Chondrocyte (in vitro differentiated cells): ENCODE measurements around the gene TMEM184C. TPM values are rescaled to one million over a fixed set of nuclear protein-coding genes. Genes with fewer than 3 reads are reported as not detected.

Experiments used
- DNase-seq: peaks from one replicate; pipeline ENCODE4 v3.0.0; 2021; ENCODE audit warnings: mixed read lengths, low spot score
- H3K27ac Mint-ChIP-seq: one replicate; pipeline ENCODE4 v1.8.0; 2021; ENCODE audit warnings: mild to moderate bottlenecking, moderate library complexity, mixed read lengths; ENCODE audit not compliant: unreplicated experiment
- H3K27me3 Mint-ChIP-seq: 2 replicates; pipeline ENCODE4 v1.8.0; 2021; ENCODE audit warnings: low read depth, mixed read lengths
- H3K36me3 Mint-ChIP-seq: 2 replicates; pipeline ENCODE4 v1.8.0; 2021; ENCODE audit warnings: low read depth, mixed read lengths
- H3K4me1 Mint-ChIP-seq: 2 replicates; pipeline ENCODE4 v1.8.0; 2021; ENCODE audit warnings: low read depth, mild to moderate bottlenecking, mixed read lengths
- H3K4me3 Mint-ChIP-seq: one replicate; pipeline ENCODE4 v1.8.0; 2021; ENCODE audit warnings: mild to moderate bottlenecking, moderate library complexity, mixed read lengths; ENCODE audit not compliant: unreplicated experiment
- H3K9me3 Mint-ChIP-seq: 2 replicates; pipeline ENCODE4 v1.8.0; 2021; ENCODE audit warnings: low read depth, mixed read lengths
- CTCF ChIP-seq: fragments of 200-600 bp; sonication (generic); IDR thresholded peaks from 2 replicates; pipeline ENCODE4 v1.5.0; 2021; ENCODE audit warnings: antibody characterized with exemption, mild to moderate bottlenecking, moderate library complexity
- total RNA-seq: library from RNA; stranded (reverse); gene quantifications from 3 replicates; pipeline ENCODE4 v1.2.1, GENCODE V29; 2021

TMEM184C gene
- total RNA-seq, 1 donor from 2014 or later: 35.3 TPM

- no peaks in the 10 kb centered on the region for H3K27me3 Mint-ChIP-seq
- peaks cover 25% of the 10 kb centered on the region for H3K4me1 Mint-ChIP-seq
- TF ChIP-seq CTCF: no peak
- H3K4me3 Mint-ChIP-seq: no peak overlapping the region
- no peaks in the 10 kb centered on the region for H3K9me3 Mint-ChIP-seq
- no peak for DNase-seq
- H3K36me3 Mint-ChIP-seq: peaks cover 15% of the 10 kb centered on the region
- H3K27ac Mint-ChIP-seq: no peak overlapping the region
These were observed 26.4 kb downstream of the TMEM184C start for GRCh38 chr4:147643616-147644015.

GRCh38 chr4:147644471-147644870 is 27.3 kb downstream of the TMEM184C start:
- Mint-ChIP-seq H3K27me3 (no peaks in the 10 kb centered on the region), H3K27ac (no peak overlapping the region), H3K9me3 (no peaks in the 10 kb centered on the region), H3K4me3 (no peak overlapping the region), H3K4me1 (peaks cover 17% of the 10 kb centered on the region), H3K36me3 (peaks cover 15% of the 10 kb centered on the region)
- no peak for TF ChIP-seq CTCF
- DNase-seq: no peak

- Mint-ChIP-seq H3K9me3 (no peaks in the 10 kb centered on the region), H3K27me3 (no peaks in the 10 kb centered on the region), H3K36me3 (peaks cover 13% of the 10 kb centered on the region), H3K4me3 (no peak overlapping the region), H3K27ac (no peak overlapping the region), H3K4me1 (peaks cover 13% of the 10 kb centered on the region)
- TF ChIP-seq CTCF: no peak
- DNase-seq: no peak
These were observed 27.9 kb downstream of the TMEM184C start for GRCh38 chr4:147645099-147645498.

GRCh38 chr4:147648656-147649055 is 31.5 kb downstream of the TMEM184C start:
- Mint-ChIP-seq H3K9me3 (no peaks in the 10 kb centered on the region), H3K36me3 (peaks cover 5% of the 10 kb centered on the region), H3K4me1 (peaks cover 16% of the 10 kb centered on the region), H3K27ac (no peak overlapping the region), H3K4me3 (no peak overlapping the region), H3K27me3 (no peaks in the 10 kb centered on the region)
- no peak for TF ChIP-seq CTCF
- DNase-seq: no peak

GRCh38 chr4:147651563-147651962 is 34.4 kb downstream of the TMEM184C start:
- Mint-ChIP-seq H3K9me3 (no peaks in the 10 kb centered on the region), H3K36me3 (peaks cover 13% of the 10 kb centered on the region)

More at GRCh38 chr4:147651563-147651962, 34.4 kb downstream of the TMEM184C start:
- TF ChIP-seq CTCF: no peak
- H3K27me3 Mint-ChIP-seq: no peaks in the 10 kb centered on the region
- H3K27ac Mint-ChIP-seq: no peak overlapping the region
- DNase-seq: no peak
- no peak overlapping the region for H3K4me3 Mint-ChIP-seq
- peaks cover 7% of the 10 kb centered on the region for H3K4me1 Mint-ChIP-seq
